GM18502 (cell line): ENCODE results near the gene STXBP6.
"Not testable (repeated sequence)": the region's sequence is repeated elsewhere in the genome, so short reads cannot be mapped to it uniquely, and the experiment has no call there.

Experiments
- ATAC-seq: cut with Tn5 transposase; IDR thresholded peaks from one replicate; pipeline ENCODE4 v1.9.1; 2021; ENCODE audit warnings: mild to moderate bottlenecking; ENCODE audit not compliant: unreplicated experiment, poor library complexity

STXBP6 gene

DNA sequence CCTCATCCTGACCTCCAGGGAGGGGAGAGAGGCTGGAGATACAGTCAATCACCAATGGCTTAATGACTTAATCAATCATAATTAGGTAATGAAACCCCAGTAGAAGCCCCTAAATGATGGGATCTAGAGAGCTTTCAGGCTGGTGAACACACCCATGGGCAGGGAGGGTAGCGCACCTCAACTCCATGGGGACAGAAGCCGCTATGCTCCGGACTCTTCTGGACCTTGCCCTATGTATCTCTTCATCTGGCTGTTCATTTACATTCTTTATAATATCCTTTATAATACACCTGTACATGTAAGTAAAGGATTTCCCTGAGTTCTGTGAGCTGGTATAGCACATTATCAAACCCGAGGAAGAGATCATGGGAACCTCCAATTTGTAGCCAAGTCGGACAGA, 205.9 kb downstream of the STXBP6 start:
- no peak for ATAC-seq

GRCh38 chr14:24843494-24843893, 206.5 kb downstream of the STXBP6 start:
- ATAC-seq = peak; percentile 94

- ATAC-seq = no peak
These were observed 209.6 kb downstream of the STXBP6 start for GRCh38 chr14:24840204-24840893.

GRCh38 chr14:24839617-24840203, 210.2 kb downstream of the STXBP6 start:
- ATAC-seq = no peak

- ATAC-seq = no peak
These were observed 210.9 kb downstream of the STXBP6 start for GRCh38 chr14:24838945-24839616.

GRCh38 chr14:24837280-24838046, 212.5 kb downstream of the STXBP6 start:
- no peak for ATAC-seq

DNA sequence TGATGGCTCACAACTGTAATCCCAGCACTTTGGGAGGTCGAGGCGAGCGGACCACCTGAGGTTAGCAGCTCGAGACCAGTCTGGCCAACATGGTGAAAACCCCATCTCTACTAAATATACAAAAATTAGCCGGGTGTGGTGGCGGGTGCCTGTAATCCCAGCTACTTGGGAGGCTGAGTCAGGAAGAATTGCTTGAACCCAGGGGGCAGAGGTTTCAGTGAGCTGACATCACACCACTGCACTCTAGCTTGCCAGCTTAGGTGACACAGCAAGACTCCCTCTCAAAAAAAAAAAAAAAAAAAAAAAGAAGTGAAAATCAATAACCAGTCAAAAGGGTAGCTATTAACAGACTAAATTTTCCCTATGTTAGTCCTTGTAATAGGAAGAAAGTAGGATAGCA, 213.6 kb downstream of the STXBP6 start:
- ATAC-seq = not testable (repeated sequence)

DNA sequence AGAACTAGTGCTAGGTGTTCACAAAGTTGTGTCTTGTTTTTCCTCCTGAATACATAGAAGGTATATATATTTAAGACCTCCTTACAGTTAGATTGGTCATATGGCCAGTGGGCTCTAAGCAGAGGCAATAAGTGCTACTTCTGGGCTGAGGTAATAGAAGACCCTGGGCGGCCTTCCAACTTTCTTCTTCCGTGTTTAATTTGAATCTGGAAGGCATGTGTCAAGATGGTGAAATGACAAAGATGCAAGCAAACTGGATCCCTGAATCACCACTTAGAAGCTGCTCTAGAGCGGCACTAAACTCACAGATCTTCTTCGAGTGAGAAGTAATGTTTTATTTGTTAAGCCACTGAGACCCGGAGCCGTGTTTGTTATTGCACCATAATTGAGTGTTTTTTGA, 215.0 kb downstream of the STXBP6 start:
- no peak for ATAC-seq

- no peak for ATAC-seq
These were observed 216.6 kb downstream of the STXBP6 start for GRCh38 chr14:24833385-24833784.

- no peak for ATAC-seq
These were observed 218.3 kb downstream of the STXBP6 start for GRCh38 chr14:24831677-24832076.

GRCh38 chr14:24829862-24830261, 220.1 kb downstream of the STXBP6 start:
- ATAC-seq = no peak

GRCh38 chr14:24828486-24828885, 221.5 kb downstream of the STXBP6 start:
- no peak for ATAC-seq

DNA sequence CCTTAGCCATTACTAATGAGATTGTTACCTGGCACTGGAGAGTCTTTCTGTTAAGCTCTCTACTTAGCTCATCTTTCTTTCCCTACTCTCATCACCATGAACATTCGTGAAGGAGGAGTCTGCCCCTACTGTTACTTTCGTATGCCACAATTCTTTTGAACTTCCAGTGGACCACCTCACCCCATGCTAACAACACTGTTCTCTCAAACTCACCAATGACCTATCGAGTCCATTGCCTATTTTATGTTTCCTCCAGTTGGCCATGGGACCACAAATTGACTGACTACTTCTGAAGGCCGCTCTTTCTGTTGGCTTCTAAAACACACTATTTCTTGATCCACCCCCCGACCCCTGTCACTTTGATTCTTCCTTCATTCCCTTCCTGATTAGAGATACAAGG, 223.6 kb downstream of the STXBP6 start:
- ATAC-seq = no peak

DNA sequence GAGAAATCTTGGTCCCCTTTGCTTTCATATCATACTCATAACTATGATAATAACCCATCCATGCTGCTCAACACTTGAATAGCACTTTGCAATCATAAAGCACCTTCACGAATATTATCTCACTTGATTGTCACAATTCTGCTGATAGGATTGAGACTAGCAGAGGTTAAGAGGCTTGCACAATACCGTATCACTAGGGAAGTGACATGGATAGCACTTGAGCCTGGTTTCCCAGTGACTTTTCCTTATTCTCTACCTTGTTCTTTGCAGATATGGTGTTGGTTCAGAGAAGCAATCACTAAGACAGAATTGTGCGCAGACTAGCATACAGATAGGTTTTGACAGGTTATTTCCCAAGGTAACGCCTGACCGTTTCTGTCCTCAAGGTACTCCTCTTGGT, 229.3 kb downstream of the STXBP6 start:
- no peak for ATAC-seq

GRCh38 chr14:24818823-24819341, 231.1 kb downstream of the STXBP6 start:
- ATAC-seq = no peak

GRCh38 chr14:24818058-24818822, 231.7 kb downstream of the STXBP6 start:
- ATAC-seq = no peak

DNA sequence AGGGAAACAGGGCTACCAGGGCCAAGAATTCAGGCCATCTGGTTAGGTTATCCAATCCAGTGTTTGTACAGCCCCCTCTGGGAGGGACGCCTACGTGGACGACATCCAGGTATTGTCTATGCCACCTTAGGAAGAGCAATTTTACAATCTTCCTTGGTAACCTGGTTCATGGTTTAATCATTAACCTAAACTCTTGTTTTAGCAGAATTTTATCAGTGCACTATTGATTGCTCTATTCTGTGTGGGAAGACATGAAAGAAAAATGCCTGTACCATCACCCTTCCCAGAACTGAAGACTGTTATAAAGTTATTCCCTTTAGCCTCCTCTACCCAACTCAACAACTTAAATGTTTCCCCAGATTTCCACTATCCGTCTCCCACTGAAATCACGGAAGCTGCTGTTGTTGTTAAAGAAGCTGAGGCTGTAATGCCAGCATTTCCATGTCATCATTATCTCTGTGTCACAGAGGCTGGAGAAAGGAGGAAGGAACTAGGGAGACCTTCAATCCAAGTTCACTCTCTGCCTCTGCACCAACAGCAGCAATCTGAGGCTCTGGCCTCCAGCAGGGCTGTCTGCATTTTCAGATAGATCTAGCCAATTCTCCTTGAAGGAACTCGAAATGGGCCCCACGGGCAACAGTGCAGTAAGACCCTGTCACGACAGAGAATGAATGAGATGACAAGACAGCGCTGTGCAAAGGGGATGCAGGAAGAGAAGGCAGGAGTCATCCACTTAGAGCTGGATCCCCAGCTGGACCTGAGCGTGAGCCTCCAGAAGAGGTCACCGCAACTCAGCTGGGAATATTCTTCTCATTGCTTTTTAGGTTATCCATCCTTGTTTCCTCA, 232.5 kb downstream of the STXBP6 start:
- ATAC-seq = no peak

DNA sequence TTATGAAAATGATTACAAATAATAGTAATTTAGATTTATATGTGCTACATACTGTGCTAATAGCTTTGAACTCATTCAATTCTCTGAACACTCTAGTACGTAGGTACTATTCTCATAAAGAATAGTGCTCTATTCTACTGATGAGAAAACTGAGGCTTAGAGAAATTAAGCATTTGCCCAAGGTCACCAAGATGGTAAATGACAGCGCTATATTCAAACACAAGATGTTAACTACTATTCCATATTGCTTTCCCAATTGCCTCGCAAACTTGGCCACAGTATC, 233.1 kb downstream of the STXBP6 start:
- no peak for ATAC-seq
